ENCODE results near the gene GPR137C. TPM values are rescaled to one million over a fixed set of nuclear protein-coding genes. Genes with fewer than 3 reads are reported as not detected.

The GPR137C gene
- total and polyA plus RNA-seq, 2 experiments from 2014 or later = 1.7 to 2.7 TPM

DNA sequence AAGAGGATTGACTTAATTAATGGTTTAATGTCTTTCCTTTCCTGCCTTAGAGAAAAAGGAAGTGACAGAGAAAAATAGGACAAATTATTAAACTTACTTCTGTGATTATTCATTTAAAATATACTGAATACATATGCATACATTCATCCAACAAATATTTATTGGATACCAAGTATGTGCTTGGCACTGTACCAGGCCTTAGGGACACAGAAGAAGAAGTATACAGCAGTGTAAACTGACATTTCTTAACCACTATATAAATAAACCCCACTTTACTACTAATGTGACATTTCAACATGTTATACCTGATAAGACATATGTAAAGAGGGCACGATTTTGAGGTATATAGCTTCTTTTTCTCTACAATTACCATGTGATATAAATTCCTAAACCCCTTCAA is 89.1 kb downstream of the GPR137C start:
- Histone ChIP-seq H3K27me3 (no peaks in the 10 kb centered on the region), H3K4me3 (no peak overlapping the region), H3K9me3 (ENCODE audit: low read depth) (no peaks in the 10 kb centered on the region), H3K36me3 (peaks cover 18% of the 10 kb centered on the region), H3K27ac (no peak overlapping the region), H3K4me1 (ENCODE audit: low read depth) (no peaks in the 10 kb centered on the region)
- no peak for TF ChIP-seq CTCF (IDR thresholded peaks at IDR 0.05; ENCODE audit: low read depth, low read length)
- no peak for DNase-seq (ENCODE audit: low read depth in 1 of 2, low spot score in 1 of 2)

DNA sequence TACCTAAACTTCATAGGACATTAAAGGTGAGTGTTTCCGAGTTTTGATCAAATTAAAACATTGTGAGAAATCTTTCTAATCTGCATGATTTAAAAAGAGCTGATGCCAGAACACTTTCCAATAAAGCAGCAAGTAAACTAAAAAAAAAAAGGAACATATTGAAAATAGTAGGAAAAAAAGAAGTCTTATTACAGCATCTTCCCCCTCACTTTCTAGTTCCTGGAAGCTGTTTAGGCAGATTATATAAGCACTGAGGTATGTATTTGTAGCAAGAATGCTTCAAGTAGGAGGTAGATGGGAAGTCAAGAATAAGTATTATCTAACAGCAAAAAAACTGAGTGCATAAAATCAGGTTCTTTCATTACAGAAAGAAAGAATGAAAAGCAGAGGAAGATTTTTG is 96.9 kb downstream of the GPR137C start:
- Histone ChIP-seq H3K27ac (no peak overlapping the region), H3K27me3 (no peaks in the 10 kb centered on the region), H3K9me3 (ENCODE audit: low read depth) (no peaks in the 10 kb centered on the region), H3K4me1 (ENCODE audit: low read depth) (no peaks in the 10 kb centered on the region), H3K36me3 (peaks cover 40% of the 10 kb centered on the region), H3K4me3 (no peak overlapping the region)
- DNase-seq (ENCODE audit: low read depth in 1 of 2, low spot score in 1 of 2) = no peak
- no peak for TF ChIP-seq CTCF (IDR thresholded peaks at IDR 0.05; ENCODE audit: low read depth, low read length)

DNA sequence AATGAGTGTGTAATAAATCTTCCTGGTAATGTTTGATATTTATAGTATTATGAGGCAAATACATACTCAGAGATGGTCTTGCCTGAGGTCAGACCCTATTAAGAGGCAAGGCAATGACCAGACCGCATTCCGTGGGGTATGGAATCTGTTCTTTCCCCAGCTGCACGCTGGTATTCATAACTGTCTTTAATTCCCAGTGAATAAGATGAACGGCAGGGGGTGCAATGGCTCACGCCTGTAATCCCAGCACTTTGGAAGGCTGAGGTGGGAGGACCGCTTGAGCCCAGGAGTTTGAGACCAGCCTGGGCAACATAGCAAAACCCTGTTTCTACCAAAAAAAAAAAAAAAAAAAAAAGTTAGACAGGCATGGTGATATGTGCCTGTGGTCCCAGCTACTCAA is 98.1 kb downstream of the GPR137C start:
- Histone ChIP-seq H3K9me3 (ENCODE audit: low read depth) (no peaks in the 10 kb centered on the region), H3K4me1 (ENCODE audit: low read depth) (no peaks in the 10 kb centered on the region), H3K36me3 (peaks cover 38% of the 10 kb centered on the region), H3K27ac (no peak overlapping the region), H3K4me3 (no peak overlapping the region), H3K27me3 (no peaks in the 10 kb centered on the region)
- no peak for DNase-seq (ENCODE audit: low read depth in 1 of 2, low spot score in 1 of 2)
- no peak for TF ChIP-seq CTCF (IDR thresholded peaks at IDR 0.05; ENCODE audit: low read depth, low read length)

DNA sequence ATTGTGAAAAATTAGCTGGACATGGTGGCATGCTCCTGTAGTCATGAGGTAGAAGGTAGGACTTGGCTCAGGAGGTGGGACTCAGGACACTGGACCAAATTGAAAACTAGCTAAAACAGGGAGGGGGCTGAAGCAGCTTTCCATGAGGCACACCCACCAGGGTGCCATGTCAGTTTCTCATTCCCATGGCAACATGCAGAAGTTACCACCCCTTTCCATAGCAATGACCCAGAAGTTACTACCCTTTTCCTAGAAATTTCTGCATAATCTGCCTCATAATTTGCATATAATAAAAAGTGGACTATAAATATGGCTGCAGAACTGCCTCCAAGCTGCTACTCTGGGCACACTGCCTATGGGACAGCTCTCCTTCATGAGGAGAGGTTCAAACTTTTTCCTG is 104.3 kb downstream of the GPR137C start:
- Histone ChIP-seq H3K9me3 (ENCODE audit: low read depth) (no peaks in the 10 kb centered on the region), H3K27ac (no peak overlapping the region), H3K4me1 (ENCODE audit: low read depth) (no peaks in the 10 kb centered on the region), H3K4me3 (no peak overlapping the region), H3K27me3 (no peaks in the 10 kb centered on the region), H3K36me3 (peaks cover 30% of the 10 kb centered on the region)
- no peak for DNase-seq (ENCODE audit: low read depth in 1 of 2, low spot score in 1 of 2)
- no peak for TF ChIP-seq CTCF (IDR thresholded peaks at IDR 0.05; ENCODE audit: low read depth, low read length)

DNA sequence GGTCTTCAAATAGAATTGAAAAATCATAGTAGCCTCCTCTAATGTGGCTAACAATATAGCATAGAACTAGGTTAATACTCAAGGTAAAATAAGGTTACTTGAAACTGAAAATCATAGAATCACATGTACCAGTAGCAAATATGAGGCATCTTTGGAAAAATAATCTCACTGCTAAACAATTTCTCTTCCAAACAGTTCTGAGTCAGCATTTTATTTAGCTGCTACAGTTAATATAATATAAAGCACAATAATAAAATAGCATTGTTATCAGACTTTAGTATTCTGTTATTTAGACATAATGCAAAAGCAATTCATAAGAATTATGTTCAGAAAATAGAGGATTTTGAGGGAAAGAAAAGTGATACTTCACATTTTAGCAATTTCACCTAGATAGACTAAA is 107.7 kb downstream of the GPR137C start:
- Histone ChIP-seq H3K27me3 (no peaks in the 10 kb centered on the region), H3K36me3 (peaks cover 11% of the 10 kb centered on the region), H3K4me3 (no peak overlapping the region), H3K9me3 (ENCODE audit: low read depth) (no peaks in the 10 kb centered on the region), H3K27ac (no peak overlapping the region), H3K4me1 (ENCODE audit: low read depth) (no peaks in the 10 kb centered on the region)
- no peak for TF ChIP-seq CTCF (IDR thresholded peaks at IDR 0.05; ENCODE audit: low read depth, low read length)
- no peak for DNase-seq (ENCODE audit: low read depth in 1 of 2, low spot score in 1 of 2)

GRCh38 chr14:52660832-52661231 is 108.2 kb downstream of the GPR137C start:
- Histone ChIP-seq H3K27me3 (no peaks in the 10 kb centered on the region), H3K4me1 (ENCODE audit: low read depth) (no peaks in the 10 kb centered on the region), H3K4me3 (no peak overlapping the region), H3K9me3 (ENCODE audit: low read depth) (no peaks in the 10 kb centered on the region), H3K27ac (no peak overlapping the region), H3K36me3 (peaks cover 11% of the 10 kb centered on the region)
- no peak for DNase-seq (ENCODE audit: low read depth in 1 of 2, low spot score in 1 of 2)
- TF ChIP-seq CTCF (IDR thresholded peaks at IDR 0.05; ENCODE audit: low read depth, low read length) = no peak
